Mesendoderm (in vitro differentiated cells): Measurements from ENCODE around the gene LRP8.

Experiments used
- DNase-seq: peaks from one replicate; pipeline ENCODE4 v3.0.0; 2013
- H2AK5ac ChIP-seq: 2 replicates; pipeline ENCODE4 v1.6.1; 2013; ENCODE audit warnings: low read length, inconsistent platforms
- H2BK120ac ChIP-seq: 2 replicates; pipeline ENCODE4 v1.6.1; 2013; ENCODE audit warnings: low read depth, mild to moderate bottlenecking, low read length, moderate library complexity, mixed read lengths
- H2BK15ac ChIP-seq: replicated peaks from 2 replicates; pipeline ENCODE4 v1.6.1; 2013; ENCODE audit warnings: low read depth, mild to moderate bottlenecking, moderate library complexity
- H2BK5ac ChIP-seq: 2 replicates; pipeline ENCODE4 v1.6.1; 2013; ENCODE audit warnings: low read length, inconsistent platforms
- H3K18ac ChIP-seq: 2 replicates; pipeline ENCODE4 v1.6.1; 2013; ENCODE audit warnings: mild to moderate bottlenecking, low read length, mixed read lengths
- H3K23ac ChIP-seq: one replicate; pipeline ENCODE4 v1.6.1; 2013; ENCODE audit warnings: low read length
- H3K27ac ChIP-seq: 2 replicates; pipeline ENCODE4 v1.5.1; 2013; ENCODE audit warnings: low read depth, mild to moderate bottlenecking, inconsistent platforms, low read length, moderate library complexity
- H3K27me3 ChIP-seq: 2 replicates; pipeline ENCODE4 v1.6.1; 2013; ENCODE audit warnings: low read length, control low read depth, mild to moderate bottlenecking, inconsistent platforms; ENCODE audit not compliant: insufficient read depth, poor library complexity
- H3K36me3 ChIP-seq: 2 replicates; pipeline ENCODE4 v1.6.1; 2013; ENCODE audit warnings: low read length, inconsistent platforms; ENCODE audit not compliant: control insufficient read depth, insufficient read depth
- H3K4ac ChIP-seq: one replicate; pipeline ENCODE4 v1.6.1; 2013; ENCODE audit warnings: low read depth, mild to moderate bottlenecking, low read length, moderate library complexity
- H3K4me1 ChIP-seq: 2 replicates; pipeline ENCODE4 v1.6.1; 2013; ENCODE audit warnings: low read depth, low read length, inconsistent platforms; ENCODE audit not compliant: control insufficient read depth
- H3K4me2 ChIP-seq: 2 replicates; pipeline ENCODE4 v1.6.1; 2013; ENCODE audit warnings: low read length
- H3K4me3 ChIP-seq: 2 replicates; pipeline ENCODE4 v1.5.1; 2013; ENCODE audit warnings: mild to moderate bottlenecking, low read length
- H3K56ac ChIP-seq: one replicate; pipeline ENCODE4 v1.6.1; 2013; ENCODE audit warnings: low read length
- H3K79me1 ChIP-seq: 2 replicates; pipeline ENCODE4 v1.6.1; 2013; ENCODE audit warnings: low read length, inconsistent platforms
- H3K79me2 ChIP-seq: 2 replicates; pipeline ENCODE4 v1.6.1; 2013; ENCODE audit warnings: mild to moderate bottlenecking, low read length; ENCODE audit not compliant: control insufficient read depth, insufficient read depth
- H3K9ac ChIP-seq: 2 replicates; pipeline ENCODE4 v1.6.1; 2013; ENCODE audit warnings: low read length, inconsistent platforms
- H4K5ac ChIP-seq: one replicate; pipeline ENCODE4 v1.6.1; 2013; ENCODE audit warnings: low read length
- H4K8ac ChIP-seq: one replicate; pipeline ENCODE4 v1.6.1; 2013; ENCODE audit warnings: low read depth, mild to moderate bottlenecking, control low read depth, low read length, moderate library complexity
- WGBS: extraction: QIAGEN DNeasy Blood & Tissue Kit; methylation state at CpG from one replicate; pipeline ENCODE4 v1.1.7; 2013; ENCODE audit warnings: low lambda C conversion rate, missing lambda C conversion rate; ENCODE audit not compliant: insufficient coverage; ENCODE audit errors: extremely low coverage; 5-methylcytosine and 5-hydroxymethylcytosine counted together

LRP8 gene

DNA sequence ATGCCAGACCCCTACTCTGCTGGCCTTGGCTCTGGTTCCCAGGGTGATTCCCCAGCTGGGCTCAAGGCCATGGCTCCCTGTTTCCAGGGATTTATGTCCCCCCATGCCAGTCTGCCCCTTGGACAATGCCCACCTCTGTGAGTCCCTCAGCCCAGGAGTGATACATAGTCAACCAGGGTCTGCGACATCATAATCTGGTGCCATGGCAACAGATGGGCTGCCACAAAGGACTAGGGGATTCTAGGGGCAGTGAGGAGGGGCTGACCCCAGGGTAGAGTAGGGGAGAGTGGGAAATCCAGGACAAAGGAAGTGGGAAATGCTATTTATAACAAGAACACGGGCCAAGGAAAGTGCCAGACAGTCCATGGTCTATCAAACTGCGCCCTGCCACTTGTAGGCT, 33.8 kb downstream of the LRP8 start:
- Histone ChIP-seq H3K4me1 (peaks cover 2% of the 10 kb centered on the region), H3K79me2 (peaks cover 25% of the 10 kb centered on the region), H2BK15ac (no peak overlapping the region), H3K18ac (no peak overlapping the region), H3K27me3 (no peaks in the 10 kb centered on the region), H3K27ac (no peak overlapping the region), H2BK120ac (no peak overlapping the region), H2BK5ac (no peak overlapping the region), H3K36me3 (peaks cover 4% of the 10 kb centered on the region), H3K4ac (no peak overlapping the region), H3K9ac (no peak overlapping the region), H3K23ac (no peak overlapping the region), H2AK5ac (no peak overlapping the region), H3K4me3 (no peak overlapping the region), H4K5ac (no peak overlapping the region), H3K4me2 (no peak overlapping the region), H3K56ac (no peak overlapping the region), H4K8ac (no peak overlapping the region), H3K79me1 (peaks cover 61% of the 10 kb centered on the region)
- WGBS = no CpG with 5 or more reads among the region's 3 CpGs
- DNase-seq = no peak

DNA sequence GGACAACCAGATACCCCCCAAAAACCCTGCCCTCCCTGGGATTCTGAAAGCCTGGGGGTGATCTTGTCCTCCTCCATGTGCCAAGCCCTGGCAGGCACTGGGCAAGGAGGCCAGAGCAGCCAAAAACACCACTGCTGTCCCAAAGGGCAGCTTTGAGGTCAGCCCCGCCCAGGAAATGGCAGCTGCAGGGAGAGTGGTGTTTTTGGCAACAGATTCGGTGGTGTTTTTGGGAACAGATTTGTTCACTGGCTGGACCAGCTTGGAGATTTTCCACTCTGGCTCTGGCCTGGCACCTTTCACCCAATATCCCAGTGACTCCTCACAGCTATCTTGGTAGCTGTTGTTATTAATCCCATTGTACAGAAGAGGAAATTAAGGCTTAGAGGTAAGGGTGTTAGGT, 34.7 kb downstream of the LRP8 start:
- no peak overlapping the region for H2BK120ac ChIP-seq
- no peak overlapping the region for H3K4ac ChIP-seq
- WGBS = no CpG with 5 or more reads among the region's 2 CpGs
- peaks cover 56% of the 10 kb centered on the region for H3K79me1 ChIP-seq
- no peak overlapping the region for H3K56ac ChIP-seq
- H3K23ac ChIP-seq = no peak overlapping the region
- no peak overlapping the region for H3K18ac ChIP-seq
- H3K4me3 ChIP-seq = no peak overlapping the region
- no peak overlapping the region for H3K27ac ChIP-seq
- H3K27me3 ChIP-seq = no peaks in the 10 kb centered on the region
- DNase-seq = no peak
- no peak overlapping the region for H4K8ac ChIP-seq
- H2BK5ac ChIP-seq = no peak overlapping the region
- H3K79me2 ChIP-seq = peaks cover 19% of the 10 kb centered on the region
- no peak overlapping the region for H2AK5ac ChIP-seq
- no peak overlapping the region for H4K5ac ChIP-seq
- H3K9ac ChIP-seq = no peak overlapping the region
- no peaks in the 10 kb centered on the region for H3K4me1 ChIP-seq
- H3K4me2 ChIP-seq = no peak overlapping the region
- no peak overlapping the region for H2BK15ac ChIP-seq
- H3K36me3 ChIP-seq = peaks cover 6% of the 10 kb centered on the region

DNA sequence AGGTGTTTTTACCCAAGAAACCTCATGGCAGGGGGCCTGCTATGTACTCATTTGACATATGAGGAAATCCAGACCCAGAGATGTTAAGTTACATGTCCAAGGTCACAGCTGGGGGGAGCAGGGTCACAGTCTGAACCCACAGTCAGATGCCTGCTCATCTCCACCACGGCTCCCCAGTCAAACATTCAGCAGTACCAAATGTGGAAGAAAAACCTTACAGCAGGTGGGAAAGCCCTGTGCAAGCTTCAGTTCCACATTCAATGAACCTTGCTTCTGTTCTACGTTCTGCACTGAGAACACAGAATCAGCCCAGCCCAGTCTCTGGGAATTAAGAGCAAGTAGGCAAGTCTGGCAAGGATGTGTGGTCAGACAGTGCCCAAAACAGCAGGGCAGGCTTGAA, 35.2 kb downstream of the LRP8 start:
- Histone ChIP-seq H3K9ac (no peak overlapping the region), H4K8ac (no peak overlapping the region), H3K4ac (no peak overlapping the region), H3K56ac (no peak overlapping the region), H3K27ac (no peak overlapping the region), H2AK5ac (no peak overlapping the region), H2BK5ac (no peak overlapping the region), H3K36me3 (peaks cover 6% of the 10 kb centered on the region), H3K4me2 (no peak overlapping the region), H2BK120ac (no peak overlapping the region), H3K18ac (no peak overlapping the region), H3K27me3 (no peaks in the 10 kb centered on the region), H3K79me1 (peaks cover 53% of the 10 kb centered on the region), H3K4me1 (no peaks in the 10 kb centered on the region), H3K23ac (no peak overlapping the region), H3K79me2 (peaks cover 15% of the 10 kb centered on the region), H2BK15ac (no peak overlapping the region), H3K4me3 (no peak overlapping the region), H4K5ac (no peak overlapping the region)
- no peak for DNase-seq
- WGBS = no CpG with 5 or more reads among the region's 2 CpGs

DNA sequence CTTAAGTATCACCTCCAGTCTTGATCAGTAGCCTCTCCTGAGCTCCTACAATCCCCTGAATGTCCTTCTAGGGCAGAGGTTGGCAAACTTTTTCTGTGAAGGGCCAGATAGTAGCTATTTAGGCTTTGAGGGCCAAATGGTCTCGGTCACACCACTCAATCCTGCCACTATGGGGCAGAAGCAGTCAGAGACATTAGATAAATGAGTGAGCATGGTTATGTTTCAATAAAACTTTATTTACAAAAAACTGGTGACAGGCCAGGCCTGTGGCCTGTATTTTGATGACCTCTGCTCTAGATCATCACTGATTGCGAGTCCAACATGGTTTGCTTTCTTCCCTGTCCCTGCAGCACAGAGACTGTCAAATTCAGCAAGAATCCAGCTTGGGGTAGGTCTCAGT, 36.3 kb downstream of the LRP8 start:
- Histone ChIP-seq H2BK15ac (no peak overlapping the region), H3K4me2 (no peak overlapping the region), H3K27me3 (no peaks in the 10 kb centered on the region), H4K5ac (no peak overlapping the region), H3K36me3 (peaks cover 6% of the 10 kb centered on the region), H3K79me1 (peaks cover 46% of the 10 kb centered on the region), H3K23ac (no peak overlapping the region), H2AK5ac (no peak overlapping the region), H2BK5ac (no peak overlapping the region), H3K4me1 (peaks cover 3% of the 10 kb centered on the region), H3K4me3 (no peak overlapping the region), H3K79me2 (peaks cover 8% of the 10 kb centered on the region), H2BK120ac (no peak overlapping the region), H3K4ac (no peak overlapping the region), H3K27ac (no peak overlapping the region), H3K9ac (peak overlapping the region; percentile 17), H4K8ac (no peak overlapping the region), H3K18ac (no peak overlapping the region), H3K56ac (no peak overlapping the region)
- no CpG with 5 or more reads among the region's 2 CpGs for WGBS
- peak; percentile 66 for DNase-seq

DNA sequence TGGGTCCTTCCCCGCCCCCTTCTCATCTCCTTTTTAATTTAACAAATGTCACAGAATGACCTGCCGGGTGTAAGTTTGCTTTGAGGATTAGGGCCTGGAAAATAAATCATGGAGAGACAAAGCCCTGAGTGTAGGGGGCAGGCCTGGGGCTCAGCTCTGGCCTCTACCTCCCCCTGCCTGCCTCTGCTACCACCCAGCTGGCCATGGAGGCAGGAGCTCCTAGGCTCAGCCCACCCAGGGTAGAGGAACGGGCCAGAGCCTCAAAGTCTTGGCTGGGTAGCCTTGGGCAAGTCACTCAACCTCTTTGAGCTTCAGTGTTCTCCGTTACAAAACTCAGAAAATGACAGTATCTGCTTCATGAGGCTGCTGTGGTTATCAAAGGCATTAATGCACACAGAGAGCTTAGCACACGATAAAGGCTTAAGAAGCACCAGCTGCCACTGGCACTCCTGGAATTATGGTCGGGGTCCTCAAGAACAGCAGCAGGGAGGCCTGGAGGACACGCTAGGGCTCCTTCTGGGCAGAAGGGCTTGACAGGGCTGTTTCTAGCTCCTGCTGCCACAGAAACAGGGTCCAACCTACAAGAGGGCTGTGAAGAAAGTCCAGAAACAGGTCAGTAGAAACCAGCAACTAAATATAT, 39.0 kb downstream of the LRP8 start:
- H3K79me2 ChIP-seq = peaks cover 2% of the 10 kb centered on the region
- no peak overlapping the region for H3K4me2 ChIP-seq
- peaks cover 24% of the 10 kb centered on the region for H3K79me1 ChIP-seq
- DNase-seq = no peak
- no peak overlapping the region for H3K56ac ChIP-seq
- H3K4ac ChIP-seq = no peak overlapping the region
- H3K27me3 ChIP-seq = no peaks in the 10 kb centered on the region
- no peak overlapping the region for H2BK120ac ChIP-seq
- H3K18ac ChIP-seq = no peak overlapping the region
- no peak overlapping the region for H3K9ac ChIP-seq
- peaks cover 3% of the 10 kb centered on the region for H3K4me1 ChIP-seq
- H3K36me3 ChIP-seq = peaks cover 16% of the 10 kb centered on the region
- no peak overlapping the region for H4K5ac ChIP-seq
- no peak overlapping the region for H3K27ac ChIP-seq
- no peak overlapping the region for H3K23ac ChIP-seq
- WGBS = no CpG with 5 or more reads among the region's 7 CpGs
- no peak overlapping the region for H2AK5ac ChIP-seq
- H4K8ac ChIP-seq = no peak overlapping the region
- H2BK5ac ChIP-seq = no peak overlapping the region
- H3K4me3 ChIP-seq = no peak overlapping the region
- H2BK15ac ChIP-seq = no peak overlapping the region
